Suppressor macrophage treated with lipopolysaccharide for 1 hour (primary cell): ENCODE results near the gene CYTH4.
"Not testable (repeated sequence)": the region's sequence is repeated elsewhere in the genome, so short reads cannot be mapped to it uniquely, and the experiment has no call there.

Experiments used
- DNase-seq, 3 donors: peaks; one replicate each; pipeline ENCODE4 v3.0.0-alpha.2; 2020 to 2022

CYTH4 gene

GRCh38 chr22:37311761-37312312, 29.5 kb downstream of the CYTH4 start:
- DNase-seq = no peak

GRCh38 chr22:37312549-37313183, 30.4 kb downstream of the CYTH4 start:
- peak in 1 of 3 donors; percentile 18 for DNase-seq

- DNase-seq = peak in 1 of 3 donors; percentile 25
Measured at GRCh38 chr22:37313376-37314314, 31.3 kb downstream of the CYTH4 start.

- peak; percentile 84 to 90 (median 88) for DNase-seq
Measured at GRCh38 chr22:37314315-37315074, 32.2 kb downstream of the CYTH4 start.

GRCh38 chr22:37316405-37316804, 34.1 kb downstream of the CYTH4 start:
- DNase-seq = no peak

GRCh38 chr22:37316875-37317371, 34.6 kb downstream of the CYTH4 start:
- DNase-seq = peak; percentile 88 to 90 (median 89)

GRCh38 chr22:37317698-37318210, 35.4 kb downstream of the CYTH4 start:
- no peak for DNase-seq

- DNase-seq = no peak
Measured at GRCh38 chr22:37318364-37319109, 36.2 kb downstream of the CYTH4 start.

- DNase-seq = no peak
Measured at GRCh38 chr22:37319469-37319868, 37.2 kb downstream of the CYTH4 start.

GRCh38 chr22:37320726-37321677, 38.7 kb downstream of the CYTH4 start:
- peak; percentile 56 to 71 (median 60) for DNase-seq

- DNase-seq = no peak
Measured at GRCh38 chr22:37324340-37325038, 42.2 kb downstream of the CYTH4 start.

- no peak for DNase-seq
Measured at GRCh38 chr22:37325039-37325395, 42.7 kb downstream of the CYTH4 start.

- DNase-seq = no peak
Measured at GRCh38 chr22:37326726-37327125, 44.4 kb downstream of the CYTH4 start.

GRCh38 chr22:37328017-37328416, 45.7 kb downstream of the CYTH4 start:
- DNase-seq = no peak

- DNase-seq = not testable (repeated sequence)
Measured at GRCh38 chr22:37328538-37329237, 46.4 kb downstream of the CYTH4 start.

- no peak for DNase-seq
Measured at GRCh38 chr22:37329238-37330140, 47.2 kb downstream of the CYTH4 start.

- DNase-seq = peak in 1 of 3 donors; percentile 58
Measured at GRCh38 chr22:37330200-37331033, 48.1 kb downstream of the CYTH4 start.
